ENCODE data around the gene ROPN1L.

DNA sequence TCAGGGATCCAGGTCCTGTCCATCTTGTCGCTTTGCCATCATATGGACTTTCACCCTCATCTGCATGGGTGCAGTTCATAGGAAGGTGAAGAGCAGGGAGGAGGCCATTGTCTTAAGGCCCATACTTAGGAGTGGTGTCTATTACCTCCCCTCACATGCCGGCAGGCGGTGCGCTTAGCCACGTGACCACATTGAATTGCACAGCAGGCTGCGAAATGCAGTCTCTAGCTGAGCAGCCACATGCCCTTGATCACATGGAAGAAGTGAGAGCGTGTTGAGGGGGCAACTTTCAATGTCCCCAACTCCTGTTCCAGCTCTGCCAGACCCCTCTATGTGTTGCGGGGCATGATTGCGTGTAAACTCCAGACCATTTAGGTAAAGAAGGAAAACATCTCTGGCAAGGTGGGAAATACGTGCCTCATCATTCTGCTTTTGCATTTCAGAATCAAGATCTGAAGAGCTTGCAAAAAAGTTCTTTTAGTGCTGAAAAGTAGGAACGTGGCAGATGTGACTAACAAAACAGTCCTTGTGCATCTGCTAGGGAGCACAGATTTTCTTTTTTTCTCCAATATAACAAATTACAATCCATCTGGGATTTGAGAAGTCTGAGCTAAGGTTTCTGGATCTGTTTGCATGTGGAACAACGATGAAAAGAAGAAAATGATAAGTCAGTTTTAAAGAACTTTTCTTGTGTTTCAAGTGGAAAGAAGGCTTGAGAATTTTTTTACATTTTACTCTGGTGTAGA lies 34.4 kb downstream of the ROPN1L start:
- TF ChIP-seq, protein P1, sequence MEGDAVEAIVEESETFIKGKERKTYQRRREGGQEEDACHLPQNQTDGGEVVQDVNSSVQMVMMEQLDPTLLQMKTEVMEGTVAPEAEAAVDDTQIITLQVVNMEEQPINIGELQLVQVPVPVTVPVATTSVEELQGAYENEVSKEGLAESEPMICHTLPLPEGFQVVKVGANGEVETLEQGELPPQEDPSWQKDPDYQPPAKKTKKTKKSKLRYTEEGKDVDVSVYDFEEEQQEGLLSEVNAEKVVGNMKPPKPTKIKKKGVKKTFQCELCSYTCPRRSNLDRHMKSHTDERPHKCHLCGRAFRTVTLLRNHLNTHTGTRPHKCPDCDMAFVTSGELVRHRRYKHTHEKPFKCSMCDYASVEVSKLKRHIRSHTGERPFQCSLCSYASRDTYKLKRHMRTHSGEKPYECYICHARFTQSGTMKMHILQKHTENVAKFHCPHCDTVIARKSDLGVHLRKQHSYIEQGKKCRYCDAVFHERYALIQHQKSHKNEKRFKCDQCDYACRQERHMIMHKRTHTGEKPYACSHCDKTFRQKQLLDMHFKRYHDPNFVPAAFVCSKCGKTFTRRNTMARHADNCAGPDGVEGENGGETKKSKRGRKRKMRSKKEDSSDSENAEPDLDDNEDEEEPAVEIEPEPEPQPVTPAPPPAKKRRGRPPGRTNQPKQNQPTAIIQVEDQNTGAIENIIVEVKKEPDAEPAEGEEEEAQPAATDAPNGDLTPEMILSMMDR (conservative IDR thresholded peaks at IDR 0.05; ENCODE audit: low read length), result no peak
- no peak for TF ChIP-seq EZH2phosphoT487 (IDR thresholded peaks at IDR 0.05; ENCODE audit: borderline replicate concordance)
